Activated CD4-positive, alpha-beta T cell treated with anti-CD3 and anti-CD28 coated beads, Interleukin-2, amount 50 U/mL, for 16 hours (primary cell): Measurements from ENCODE around the gene ERCC6L.
"Not testable (repeated sequence)": the region's sequence is repeated elsewhere in the genome, so short reads cannot be mapped to it uniquely, and the experiment has no call there.

ENCODE experiments used
- DNase-seq: peaks from one replicate; pipeline ENCODE4 v3.0.0-alpha.2; 2020

ERCC6L gene

DNA sequence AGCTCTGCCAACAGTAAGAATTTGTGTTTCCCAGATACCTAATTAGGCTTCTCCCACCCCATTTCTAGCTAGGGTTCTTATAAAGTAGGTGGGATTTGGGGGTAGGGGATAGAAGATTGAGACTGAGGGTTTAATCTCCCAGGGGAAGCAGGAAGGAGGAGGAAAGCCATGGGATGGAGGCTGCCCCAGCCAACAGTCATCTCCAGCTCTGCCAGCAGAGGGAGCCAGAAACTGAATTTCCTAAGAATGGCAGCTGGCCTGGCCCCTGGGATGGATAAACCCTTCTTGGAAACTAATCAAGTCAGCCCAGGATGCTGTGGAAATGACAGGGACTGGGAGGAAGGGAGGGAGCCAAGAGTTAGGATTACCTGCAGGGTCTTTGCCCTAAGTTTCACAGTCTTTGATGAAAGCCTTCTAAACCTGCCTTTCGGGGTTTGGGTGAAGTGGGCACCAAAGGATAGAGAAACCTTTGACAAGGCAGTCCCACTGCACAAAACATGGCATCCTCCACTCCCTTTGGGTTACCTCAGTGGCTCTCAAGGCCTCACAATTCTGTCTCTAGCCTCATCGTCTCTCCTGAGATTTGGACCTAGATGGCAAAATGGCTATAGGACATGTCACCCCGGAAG lies 6.7 kb upstream of the ERCC6L start:
- DNase-seq, result peak; percentile 53

DNA sequence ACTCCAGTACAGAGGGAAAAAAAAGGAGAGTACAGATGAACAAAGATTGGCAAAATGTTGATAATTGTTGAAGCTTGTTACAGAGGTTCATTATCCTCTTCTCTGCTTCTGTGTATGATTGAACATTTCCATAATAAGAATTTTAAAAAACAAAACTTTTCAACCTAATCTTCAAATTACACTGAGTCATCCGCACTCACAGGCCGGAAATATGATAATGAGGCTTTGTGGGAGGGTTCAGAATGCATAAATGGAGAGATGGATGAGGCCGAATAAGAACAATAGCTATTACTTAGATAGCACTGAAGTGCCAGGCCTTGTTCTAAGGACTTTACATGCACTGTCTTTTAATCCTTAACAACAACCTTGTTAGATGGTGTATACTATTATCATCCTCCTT lies 4.6 kb upstream of the ERCC6L start:
- no peak for DNase-seq

GRCh38 chrX:72240976-72241375 lies 2.1 kb upstream of the ERCC6L start:
- no peak for DNase-seq

DNA sequence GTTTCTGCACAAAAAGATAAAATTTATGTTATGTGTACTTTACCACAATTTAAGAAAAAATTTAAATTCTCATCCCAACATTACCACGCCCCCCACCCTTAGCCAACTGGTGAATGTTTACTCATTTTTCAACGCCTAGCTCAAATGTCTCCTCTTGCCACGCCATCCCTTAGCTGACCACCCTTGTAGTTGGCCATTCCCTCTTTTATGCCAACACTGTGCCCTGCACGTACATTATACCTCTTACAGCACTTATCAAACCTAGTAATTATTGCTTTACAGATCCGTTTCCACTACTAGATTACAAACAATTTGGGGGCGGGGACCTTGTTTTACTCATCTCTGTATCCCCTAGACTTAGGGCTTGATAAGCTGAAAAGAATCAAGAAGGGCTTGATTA lies 644 bp downstream of the ERCC6L start:
- DNase-seq, result no peak

DNA sequence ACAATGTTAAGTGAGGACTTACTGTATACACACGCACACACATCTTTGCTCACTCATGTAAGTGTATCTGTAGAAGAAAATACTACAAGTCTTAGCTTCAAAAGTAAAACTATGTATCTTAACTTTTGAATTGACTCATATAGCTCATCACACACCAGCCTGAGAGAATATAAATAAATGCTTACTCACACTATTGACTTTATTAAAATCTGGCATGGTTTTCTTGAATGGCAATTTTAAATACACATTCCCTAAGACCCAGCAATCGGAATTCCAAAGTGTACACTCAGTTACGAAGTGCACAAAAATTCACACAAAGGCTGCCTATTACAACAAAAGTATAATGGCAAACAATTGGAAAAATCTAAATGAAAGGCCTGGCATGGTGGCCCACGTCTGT lies 2.0 kb downstream of the ERCC6L start:
- no peak for DNase-seq

DNA sequence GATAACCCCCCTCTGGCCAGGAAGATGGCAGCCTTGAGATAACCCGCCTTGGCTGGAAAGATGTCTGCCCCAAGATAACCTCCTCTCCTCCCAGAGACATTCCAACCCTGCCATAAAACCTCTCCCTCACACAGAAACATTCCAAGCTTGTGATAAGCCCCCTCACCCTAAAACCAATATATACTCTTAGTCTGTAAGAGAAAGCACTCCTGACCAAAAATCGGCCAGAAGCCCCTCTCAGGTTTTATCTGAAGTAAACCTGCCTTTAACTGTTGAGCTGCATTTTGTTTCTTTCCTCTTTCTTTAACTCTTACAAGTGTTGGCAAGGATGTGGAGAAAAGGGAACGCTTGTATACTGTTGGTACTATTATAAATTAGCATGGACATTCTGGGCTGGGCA lies 8.5 kb downstream of the ERCC6L start:
- no peak for DNase-seq

DNA sequence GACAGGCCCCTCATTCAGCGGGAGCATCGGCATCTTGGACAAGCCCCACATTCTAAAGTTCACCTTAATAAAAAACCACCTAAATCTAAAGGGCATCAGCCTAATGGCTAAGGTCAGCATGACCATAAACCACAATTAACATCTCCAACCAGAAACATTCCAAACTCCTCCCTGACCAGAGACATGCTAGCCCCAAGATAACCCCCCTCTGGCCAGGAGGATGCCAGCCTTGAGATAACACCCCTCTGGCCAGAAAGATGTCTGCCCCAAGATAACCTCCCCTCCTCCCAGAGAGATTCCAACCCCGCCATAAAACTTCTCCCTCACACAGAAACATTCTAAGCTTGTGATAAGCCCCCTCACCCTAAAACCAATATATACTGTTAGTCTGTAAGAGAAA lies 18.5 kb downstream of the ERCC6L start:
- DNase-seq, result not testable (repeated sequence)

DNA sequence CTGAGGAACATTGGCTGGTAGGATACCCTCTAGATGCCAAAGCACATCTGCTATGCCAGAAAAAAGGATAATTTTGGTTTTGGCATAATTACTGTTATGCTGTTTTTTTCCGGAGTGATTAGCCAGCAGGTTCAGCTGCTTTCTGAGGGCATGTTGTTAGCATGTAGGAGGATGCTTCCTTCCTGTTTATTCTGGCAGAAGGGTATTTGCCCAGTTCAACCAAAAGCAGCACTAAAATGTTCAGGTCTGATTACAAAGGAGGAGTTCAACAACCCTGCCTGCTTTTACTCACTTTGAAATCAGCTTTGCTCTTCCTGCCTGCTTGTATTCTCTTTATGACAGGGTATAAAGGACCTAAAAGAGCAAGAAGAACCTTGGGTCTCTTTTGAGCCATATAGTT lies 21.9 kb downstream of the ERCC6L start:
- no peak for DNase-seq

DNA sequence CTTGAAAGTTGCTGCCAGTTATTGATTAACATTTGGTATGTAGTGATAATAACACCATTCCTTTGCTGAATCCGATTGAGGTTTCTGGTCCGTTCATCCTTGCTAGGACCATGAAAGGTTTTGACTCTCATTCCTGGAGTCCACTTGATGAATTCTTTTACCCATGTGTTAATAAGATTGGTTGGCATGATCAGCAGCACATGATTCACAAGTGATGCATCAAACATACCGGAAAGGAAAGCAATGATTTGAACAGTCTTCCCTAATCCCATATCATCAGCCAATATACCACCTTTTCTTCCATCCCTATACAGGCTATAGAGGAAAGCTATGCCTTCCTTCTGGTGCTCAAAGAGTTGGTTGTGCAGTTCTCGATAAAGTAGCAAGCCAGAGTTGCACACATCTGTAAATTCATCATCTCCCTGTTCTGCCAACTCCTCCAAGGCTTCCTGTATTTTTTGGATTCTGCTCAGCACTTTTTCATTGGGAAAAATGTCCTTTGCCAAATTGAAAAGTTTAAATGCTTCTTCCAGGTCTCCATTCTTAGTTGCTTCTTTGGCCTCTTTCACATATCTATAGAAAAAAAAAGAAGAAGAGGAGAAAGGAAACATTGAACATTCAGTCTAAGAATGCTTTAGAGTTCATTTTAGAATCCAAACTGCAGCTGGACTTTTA lies 30.6 kb downstream of the ERCC6L start:
- DNase-seq, result no peak

- no peak for DNase-seq
Observed at GRCh38 chrX:72207366-72207765, 31.5 kb downstream of the ERCC6L start.

DNA sequence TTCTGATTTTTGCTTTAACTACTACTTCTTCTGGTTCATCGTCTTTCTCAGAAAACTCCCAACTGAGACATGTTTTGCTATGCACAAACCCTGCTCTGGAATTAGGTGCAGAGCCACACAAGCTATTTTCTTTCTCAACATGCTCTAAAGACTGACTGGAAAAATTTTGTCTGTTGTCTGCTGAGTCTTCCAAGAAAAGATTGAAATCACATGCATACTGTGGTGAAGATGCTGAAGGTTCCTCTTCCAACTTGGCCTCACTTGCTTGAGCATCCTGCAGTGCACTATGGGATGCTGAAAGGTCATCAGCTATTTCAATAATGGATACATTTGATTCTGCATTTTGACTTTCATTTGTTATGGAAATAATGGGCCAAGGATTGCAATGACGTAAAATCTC lies 33.1 kb downstream of the ERCC6L start:
- no peak for DNase-seq

DNA sequence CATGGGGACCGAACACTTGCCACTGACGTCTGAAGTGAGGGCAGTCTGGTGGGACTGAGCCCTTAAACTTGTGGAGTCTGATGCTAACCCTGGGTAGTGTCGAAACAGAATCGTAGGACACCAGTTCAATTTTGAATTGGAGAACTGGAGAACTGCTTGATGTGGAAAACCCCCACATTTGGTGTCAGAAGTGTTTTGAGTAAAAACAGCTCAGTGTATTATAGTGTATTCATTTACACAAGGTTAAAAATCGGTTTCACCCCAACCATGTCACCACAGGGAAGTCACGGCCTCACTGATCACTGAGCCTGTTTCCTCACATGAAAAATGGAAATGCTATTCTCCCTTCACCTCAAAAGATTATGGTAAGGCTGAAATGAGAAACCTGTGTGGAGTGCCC lies 35.4 kb downstream of the ERCC6L start:
- DNase-seq, result no peak

- DNase-seq, result no peak
Observed at GRCh38 chrX:72202792-72203401, 35.9 kb downstream of the ERCC6L start.

DNA sequence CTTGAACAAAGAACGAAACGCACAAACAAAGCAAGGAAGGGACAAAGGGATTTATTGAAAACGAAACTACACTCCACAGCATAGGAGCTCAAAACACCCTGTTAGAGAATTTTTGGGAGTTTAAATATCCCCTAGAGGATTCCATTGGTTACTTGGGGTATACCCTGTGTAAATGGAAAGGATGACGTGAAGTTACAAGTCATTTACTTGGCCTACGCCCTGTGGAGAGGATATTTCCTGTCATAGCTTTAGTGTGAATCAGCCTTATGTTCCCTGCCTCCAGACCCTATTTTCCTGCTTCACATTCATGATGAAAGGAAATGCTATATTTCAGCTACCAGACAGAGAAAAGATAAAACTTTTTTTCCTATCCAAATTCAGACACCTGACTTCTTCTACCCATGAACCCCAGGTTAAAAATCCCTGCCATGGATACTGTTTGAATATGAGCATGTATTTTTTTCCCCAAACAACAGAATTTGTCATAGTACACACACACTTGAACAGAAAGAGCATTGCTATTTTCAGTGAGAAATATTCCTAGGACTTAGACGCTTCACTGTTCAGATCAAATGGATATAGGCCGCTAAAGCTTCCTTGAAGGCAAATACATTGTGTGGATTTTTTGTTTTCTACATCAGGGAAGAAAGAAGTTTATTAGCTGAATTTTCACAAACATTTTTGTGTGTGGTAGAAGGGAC lies 36.8 kb downstream of the ERCC6L start:
- no peak for DNase-seq

DNA sequence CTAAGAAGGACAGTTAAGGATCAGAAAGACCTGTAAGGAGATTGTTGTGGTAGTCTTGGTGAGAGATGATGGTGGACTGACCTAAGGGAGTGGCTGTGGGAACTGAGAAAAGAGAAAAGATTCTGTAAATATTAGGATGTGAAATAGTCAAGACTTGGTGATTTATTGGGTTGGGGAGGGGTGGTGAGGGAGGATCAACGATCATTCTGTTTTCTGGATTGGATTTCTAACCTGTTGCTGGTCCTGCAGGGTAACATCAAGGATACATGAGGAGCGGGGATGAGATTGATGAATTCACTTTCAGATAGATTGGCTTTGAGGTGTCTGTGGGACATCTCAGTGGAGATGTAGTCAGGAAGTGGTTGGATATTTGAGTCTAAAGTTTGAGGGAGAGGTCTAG lies 55.9 kb downstream of the ERCC6L start:
- DNase-seq, result no peak

GRCh38 chrX:72181178-72182125 lies 57.4 kb downstream of the ERCC6L start, which contains the start of gene PIN4:
Gene PIN4 (plus strand): TSS chrX:72181757. CDS start chrX:72181786, 29 bp downstream.
- DNase-seq, result peak; percentile 95

DNA sequence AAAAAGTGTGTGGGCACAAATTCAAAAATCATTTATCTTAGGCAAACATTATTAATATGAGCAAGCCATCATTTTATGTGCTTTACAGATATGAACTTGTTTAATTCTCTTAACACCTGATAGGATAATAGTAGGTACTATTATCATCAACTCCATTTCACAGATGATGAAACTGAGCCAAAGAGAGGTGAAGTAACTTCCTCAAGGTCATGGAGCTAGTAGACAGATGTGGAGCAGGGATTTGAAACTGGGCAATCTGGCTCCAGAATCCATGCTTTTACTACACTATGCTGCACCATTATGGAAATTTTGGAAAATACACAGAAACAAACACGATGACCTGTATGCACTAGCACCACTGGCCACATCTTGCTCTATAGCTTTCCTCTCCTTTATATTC lies 58.3 kb downstream of the ERCC6L start:
- no peak for DNase-seq

DNA sequence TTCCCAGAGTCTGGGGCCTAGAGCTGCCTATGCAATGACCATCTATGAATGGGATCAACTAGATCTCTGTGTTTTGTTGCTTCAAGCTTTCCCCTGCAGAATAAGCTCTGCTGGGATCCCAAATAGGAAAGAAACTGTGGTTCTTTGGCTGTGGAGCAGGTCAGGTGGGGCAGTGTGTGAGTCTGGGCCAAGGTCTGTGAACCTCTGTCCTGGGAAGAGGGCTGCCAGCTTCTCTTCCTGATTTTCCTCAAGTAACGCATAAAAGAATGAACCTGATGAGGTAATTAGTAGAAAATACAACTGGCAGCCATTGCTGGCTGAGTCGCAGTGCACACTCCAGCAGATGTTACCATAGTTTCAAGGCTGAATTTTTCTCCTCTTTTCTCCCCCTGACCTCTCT lies 61.8 kb downstream of the ERCC6L start:
- no peak for DNase-seq

- not testable (repeated sequence) for DNase-seq
Observed at GRCh38 chrX:72176289-72176688, 62.5 kb downstream of the ERCC6L start.

GRCh38 chrX:72169008-72169728 lies 69.7 kb downstream of the ERCC6L start:
- peak; percentile 60 for DNase-seq

DNA sequence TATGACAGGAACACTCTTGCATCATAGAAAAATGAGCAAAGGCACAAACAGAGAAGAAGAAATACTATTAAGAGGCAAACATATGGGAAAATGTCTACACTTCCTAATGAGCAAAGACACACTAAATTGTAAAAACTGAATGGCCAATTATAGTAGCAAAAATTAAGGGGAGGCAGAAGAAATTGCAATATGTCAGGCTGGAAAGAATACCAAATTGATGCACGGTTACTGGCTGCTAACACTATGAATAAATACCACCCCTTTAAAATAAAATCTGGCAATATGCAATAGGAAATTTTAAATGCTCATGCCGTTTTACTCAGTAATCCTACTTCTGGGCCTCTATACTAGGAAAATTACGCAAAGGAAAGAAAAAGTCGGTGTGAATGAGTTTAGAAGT lies 73.3 kb downstream of the ERCC6L start:
- DNase-seq, result no peak

DNA sequence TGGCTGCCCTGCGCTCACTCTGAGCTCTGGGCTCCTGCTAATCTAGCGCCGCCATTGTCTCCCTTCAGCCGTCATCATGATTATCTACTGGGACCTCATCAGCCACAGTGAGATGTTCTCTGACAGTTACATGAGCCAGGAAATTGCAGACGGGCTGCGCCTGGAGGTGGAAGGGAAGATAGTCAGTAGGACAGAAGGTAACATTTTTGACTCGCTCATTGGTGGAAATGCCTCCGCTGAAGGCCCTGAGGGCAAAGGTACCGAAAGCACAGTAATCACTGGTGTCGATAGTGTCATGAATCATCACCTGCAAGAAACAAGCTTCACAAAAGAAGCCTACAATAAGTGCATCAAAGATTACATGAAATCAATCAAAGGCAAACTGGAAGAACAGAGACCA lies 79.1 kb downstream of the ERCC6L start:
- no peak for DNase-seq
